ENCODE results near the gene DDX18.
"Not testable (repeated sequence)": the region's sequence is repeated elsewhere in the genome, so short reads cannot be mapped to it uniquely, and the experiment has no call there.

The DDX18 gene

GRCh38 chr2:117814417-117815264 lies at the start of gene DDX18:
DDX18 (plus strand) TSS chr2:117814691; CDS start chr2:117814778, 87 bp downstream.
- peak; percentile 99 for DNase-seq

DNA sequence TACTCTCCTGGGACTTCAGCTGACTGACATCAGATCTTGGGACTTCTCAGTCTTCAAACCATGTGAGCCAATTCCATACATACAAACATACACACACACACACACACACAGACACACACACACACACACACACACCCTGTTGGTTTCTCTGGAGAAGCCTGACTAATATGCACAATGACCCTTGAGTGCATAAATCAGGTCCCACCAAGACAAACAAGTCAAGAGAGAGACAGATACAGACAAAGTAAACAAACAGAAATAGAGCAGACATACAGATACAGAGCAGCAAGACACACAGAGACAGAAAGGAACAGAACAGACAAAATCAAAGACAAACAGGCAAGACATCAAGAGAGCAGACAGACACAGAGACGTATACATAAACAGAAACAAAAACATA lies 43.8 kb upstream of the DDX18 start:
- no peak for DNase-seq

DNA sequence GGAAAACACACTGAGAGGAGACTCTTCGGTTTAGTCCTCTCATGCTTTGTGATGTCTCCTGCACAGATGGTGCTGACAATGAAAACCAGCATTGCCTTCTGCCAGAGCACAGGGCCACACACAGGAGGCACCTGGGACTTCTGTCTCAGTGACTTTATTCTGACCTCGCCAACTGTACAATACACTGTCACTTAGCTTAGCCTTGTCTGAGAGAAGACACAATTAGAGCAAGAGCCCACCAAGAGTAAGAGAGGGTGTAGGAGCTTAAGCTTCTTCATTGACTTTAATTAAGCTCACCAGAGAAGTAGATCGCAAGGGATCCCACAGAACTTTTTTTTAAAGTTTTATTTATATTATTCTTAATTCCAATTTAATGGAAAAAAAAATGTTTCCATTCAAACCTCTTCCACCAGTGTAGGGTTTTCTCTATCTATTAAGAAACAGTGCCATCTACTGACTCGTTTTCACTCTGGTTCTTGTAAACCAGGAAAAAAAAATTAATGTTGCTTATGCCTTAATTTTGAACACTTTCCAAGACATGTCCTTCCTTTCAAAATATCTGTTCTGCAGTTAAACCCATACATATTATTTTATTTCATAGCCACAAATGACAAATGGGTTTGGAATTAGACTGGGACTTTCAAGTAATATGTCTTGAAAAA lies 42.4 kb upstream of the DDX18 start:
- no peak for DNase-seq

DNA sequence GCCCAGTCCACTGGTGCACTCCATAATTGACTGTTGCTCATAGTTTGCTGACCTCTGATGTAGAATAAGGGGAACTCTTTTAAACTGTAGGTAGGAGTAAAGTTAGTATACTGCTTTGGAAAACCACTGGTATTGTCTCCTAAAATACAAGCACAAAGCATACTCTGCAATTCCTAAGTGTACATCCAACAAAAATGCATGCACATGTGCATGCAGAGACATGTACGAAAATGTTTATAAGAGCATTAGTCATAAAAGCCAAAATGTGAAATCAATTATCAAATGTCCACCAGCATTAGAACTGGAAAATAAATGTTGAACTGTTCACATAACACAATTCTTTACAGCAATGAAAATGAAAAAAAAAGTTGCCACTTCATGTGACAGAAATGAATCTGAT lies 39.8 kb upstream of the DDX18 start:
- DNase-seq, result no peak

DNA sequence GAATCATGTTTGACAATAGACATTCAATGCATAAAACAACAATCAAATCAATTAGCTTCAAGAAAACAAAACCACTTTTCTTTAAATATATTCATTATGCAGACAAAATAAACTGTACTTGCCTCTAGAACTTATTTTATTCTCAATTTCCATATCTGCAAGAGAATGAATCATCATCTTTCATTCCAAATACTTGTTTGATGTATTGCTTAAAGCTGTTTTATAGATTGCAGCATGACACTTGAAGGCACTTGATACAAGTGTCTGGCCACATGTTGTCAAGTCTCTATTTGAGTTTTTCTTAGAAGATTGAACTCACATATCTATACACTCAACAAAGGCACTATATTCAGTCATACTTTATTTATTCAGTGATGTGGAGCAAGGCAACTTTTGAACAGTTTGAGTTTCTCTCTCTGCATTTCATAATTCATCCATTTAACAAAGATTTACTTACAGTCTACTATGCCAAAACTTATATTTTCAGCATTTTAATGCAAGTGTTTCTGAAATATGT lies 38.7 kb upstream of the DDX18 start:
- no peak for DNase-seq

DNA sequence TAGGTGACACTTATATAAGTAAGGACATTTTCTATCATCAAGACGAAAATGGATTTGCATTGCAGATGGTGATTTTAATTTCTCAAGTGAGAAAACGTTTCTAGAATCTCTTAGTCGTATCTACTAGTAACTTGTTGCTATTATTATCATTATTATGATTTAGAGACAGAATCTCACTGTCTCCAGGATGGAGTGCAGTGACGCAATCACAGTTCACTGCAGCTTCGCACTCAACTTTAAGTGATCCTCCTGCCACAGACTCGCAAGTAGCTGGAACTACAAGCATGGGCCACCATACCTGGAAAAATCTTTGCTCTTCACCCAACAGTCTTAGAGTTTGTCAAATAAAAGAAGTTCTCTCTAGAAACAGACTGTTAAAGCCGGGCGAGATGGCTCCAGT lies 37.6 kb upstream of the DDX18 start:
- no peak for DNase-seq

- DNase-seq, result no peak
These were observed 28.8 kb upstream of the DDX18 start for GRCh38 chr2:117785740-117786139.

GRCh38 chr2:117786520-117786919 lies 28.0 kb upstream of the DDX18 start:
- no peak for DNase-seq

GRCh38 chr2:117789505-117789904 lies 25.0 kb upstream of the DDX18 start:
- no peak for DNase-seq

GRCh38 chr2:117794668-117795067 lies 19.8 kb upstream of the DDX18 start:
- DNase-seq, result no peak

- no peak for DNase-seq
These were observed 12.7 kb upstream of the DDX18 start for GRCh38 chr2:117801826-117802225.

GRCh38 chr2:117803644-117804325 lies 10.7 kb upstream of the DDX18 start:
- DNase-seq, result not testable (repeated sequence)

DNA sequence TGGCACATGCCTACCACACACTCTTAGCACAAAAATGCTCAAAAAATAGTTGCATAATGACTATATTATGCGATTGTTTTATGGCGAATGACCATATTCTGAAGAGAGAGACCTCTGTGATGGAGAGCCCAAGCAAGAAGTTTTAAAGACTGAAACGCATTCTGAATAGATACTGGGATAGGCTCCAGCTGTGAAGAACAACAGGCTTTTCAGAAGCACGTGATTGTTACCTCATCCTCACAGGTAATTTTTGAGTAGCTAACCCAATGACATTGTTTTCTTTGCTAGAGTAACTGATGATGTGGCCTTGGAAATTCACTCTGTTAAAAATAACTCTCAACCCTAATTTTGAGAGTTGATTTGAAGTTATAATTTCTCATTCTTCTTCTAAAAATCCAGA lies 2.0 kb upstream of the DDX18 start:
- no peak for DNase-seq

DNA sequence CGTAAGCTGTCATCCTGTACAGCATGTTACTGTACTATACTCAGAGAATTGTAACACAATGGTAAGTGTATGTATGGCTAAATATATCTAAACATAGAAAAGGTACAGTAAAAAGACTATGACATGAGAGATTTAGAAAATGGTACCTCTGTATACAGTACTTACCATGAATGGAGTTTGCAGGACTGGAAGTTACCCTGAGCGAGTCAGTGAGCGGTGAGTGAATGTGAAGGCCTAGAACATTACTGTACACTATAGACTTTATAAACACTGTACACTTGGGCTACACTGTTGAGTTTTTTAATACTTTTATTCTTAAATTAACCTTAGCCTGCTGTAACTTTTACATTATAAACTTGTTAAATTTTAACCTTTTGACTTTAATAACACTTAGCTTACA lies 1.5 kb downstream of the DDX18 start:
- DNase-seq, result no peak

DNA sequence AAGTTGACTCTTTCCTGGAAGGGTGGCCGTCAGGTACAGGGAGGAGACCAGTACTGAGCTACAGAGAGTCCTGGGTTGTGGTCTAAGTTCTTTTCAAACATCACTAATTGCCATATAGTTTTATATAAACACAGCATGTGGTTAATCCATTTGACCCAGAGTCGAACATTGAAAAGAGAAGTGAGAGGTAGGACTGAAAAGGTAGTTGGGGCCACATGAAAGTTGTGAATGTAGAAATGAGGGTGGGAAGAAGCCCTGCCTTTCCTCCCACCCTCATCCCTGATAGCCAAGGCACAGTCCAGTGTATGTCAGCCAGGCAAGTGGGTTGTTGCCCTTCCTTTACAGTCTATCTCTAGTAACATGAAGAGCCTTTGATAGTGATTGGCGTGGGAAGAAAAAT lies 4.4 kb downstream of the DDX18 start:
- no peak for DNase-seq

DNA sequence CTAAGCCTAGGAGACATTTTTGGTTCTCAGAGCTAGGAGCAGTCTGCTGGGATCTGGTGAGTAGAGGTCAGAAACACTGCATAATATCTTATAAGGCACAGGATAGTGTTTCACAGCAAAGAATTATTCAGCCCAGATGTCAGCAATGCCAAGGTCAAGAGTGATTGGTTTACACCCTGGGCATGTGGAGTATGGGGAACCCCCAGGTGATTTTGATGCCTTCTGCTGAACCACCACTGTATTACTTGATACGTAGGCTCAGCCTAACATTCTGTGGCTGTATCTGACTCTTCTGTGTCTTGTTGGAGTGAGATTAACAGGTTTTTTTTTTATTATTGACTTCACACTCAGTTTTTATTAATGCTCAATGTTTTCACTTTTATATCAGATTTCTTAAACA lies 6.0 kb downstream of the DDX18 start:
- DNase-seq, result no peak

GRCh38 chr2:117825437-117825836 lies 10.9 kb downstream of the DDX18 start:
- DNase-seq, result no peak

- not testable (repeated sequence) for DNase-seq
These were observed 13.0 kb downstream of the DDX18 start for GRCh38 chr2:117827464-117827863.

- DNase-seq, result no peak
These were observed 14.4 kb downstream of the DDX18 start for GRCh38 chr2:117828870-117829269.

DNA sequence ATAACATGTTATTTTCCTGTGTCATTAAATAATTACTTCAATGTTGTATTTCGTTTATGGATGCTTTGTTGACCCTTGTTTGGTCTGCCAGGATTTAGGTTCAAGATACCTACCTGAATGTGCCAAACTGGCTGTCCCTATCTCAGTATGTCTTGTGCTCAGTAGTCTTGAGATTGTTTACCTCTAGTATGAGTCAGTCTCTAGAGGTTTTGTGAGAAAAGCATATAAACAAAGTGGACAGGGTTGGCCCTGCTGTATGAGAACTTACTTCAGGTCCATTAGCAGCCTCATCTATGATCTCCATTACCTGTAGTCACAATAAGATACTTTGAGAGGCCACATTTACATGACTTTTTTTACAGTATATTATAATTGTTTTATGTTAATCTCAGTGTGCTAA lies 17.8 kb downstream of the DDX18 start:
- DNase-seq, result no peak

DNA sequence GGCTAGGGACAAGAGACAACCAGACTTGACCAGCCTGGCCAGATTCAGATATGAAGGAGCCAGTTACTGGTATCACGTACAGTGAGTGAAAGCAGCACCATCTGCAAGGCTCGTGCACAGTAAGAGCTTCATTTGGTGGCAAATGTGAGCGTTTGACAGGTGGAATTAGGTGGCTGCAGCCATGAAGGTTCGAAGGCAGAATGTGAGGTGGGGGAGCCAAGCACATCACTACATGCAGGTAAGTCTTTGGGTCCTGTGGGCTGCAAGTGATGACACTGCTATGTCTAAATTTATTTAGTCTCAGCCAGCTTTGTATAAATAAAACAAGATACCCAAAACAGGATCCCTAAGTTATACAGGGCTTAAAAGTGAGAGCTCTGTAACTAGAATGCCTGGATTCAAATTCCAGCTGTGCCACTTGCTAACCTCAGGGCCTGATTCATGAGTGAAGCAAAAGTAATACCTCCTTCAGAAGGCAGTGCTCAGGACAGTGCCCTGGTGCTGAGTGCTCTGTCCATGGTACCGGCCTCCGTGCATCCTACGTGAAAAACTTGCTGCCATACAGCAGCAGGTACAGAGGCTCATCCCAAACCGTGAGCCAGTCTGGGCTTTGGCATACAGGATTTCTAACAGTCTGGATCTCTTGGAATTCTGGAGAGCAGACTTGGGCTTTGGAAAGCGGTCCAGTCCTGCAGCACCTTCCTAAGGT lies 18.6 kb downstream of the DDX18 start:
- DNase-seq, result peak; percentile 37

- DNase-seq, result no peak
These were observed 19.4 kb downstream of the DDX18 start for GRCh38 chr2:117833911-117834310.

GRCh38 chr2:117834992-117835391 lies 20.5 kb downstream of the DDX18 start:
- DNase-seq, result no peak

All from femur (tissue), 1 donor.